ENCODE results near the gene PGC. TPM values are rescaled to one million over a fixed set of nuclear protein-coding genes. Genes with fewer than 3 reads are reported as not detected.

PGC gene
- total RNA-seq, 1 donor from 2014 or later: not detected

DNA sequence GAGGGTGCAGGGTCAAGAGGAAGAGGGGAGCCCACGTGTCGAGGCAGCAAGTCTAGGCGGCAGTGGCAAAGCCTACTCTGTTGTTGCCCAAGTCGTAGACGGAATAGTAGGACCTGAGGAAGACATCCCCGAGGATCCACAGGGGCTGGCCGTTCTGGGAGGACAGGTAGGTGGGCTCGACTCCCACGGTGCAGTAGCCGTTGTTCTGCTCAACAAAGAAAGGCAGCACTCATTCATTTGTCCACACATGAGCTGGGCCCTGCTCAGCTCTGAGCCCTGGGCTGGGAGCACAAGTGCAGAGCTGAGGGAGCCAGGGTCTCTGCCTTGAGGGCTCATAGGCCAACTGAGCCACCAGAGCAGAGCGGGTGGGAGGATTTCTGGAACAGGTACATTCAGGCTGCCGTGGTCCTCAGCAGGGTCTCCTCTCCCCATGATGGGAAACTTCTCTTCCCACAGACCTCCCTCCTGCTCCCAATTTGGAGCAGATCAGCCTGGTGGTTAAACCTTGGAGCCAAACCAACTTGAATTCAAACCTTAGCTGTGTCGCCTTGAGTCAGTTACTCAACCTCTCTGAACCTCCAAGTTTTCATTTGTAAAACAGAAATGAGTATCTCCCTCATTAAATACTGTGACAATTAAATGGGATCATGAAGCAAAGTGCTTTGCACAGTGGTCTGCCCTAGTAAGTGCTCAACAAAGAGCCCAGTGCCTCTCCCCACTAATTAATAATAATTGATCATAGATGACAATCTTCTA is 10.2 kb downstream of the PGC start:
- intact Hi-C loops (cut with micrococcal nuclease): no loop called here
- no peak overlapping the region for H3K27ac ChIP-seq (replicated peaks)
- peaks cover 32% of the 10 kb centered on the region for H3K4me1 ChIP-seq
- no peaks in the 10 kb centered on the region for H3K9me3 ChIP-seq (replicated peaks)
- no peaks in the 10 kb centered on the region for H3K36me3 ChIP-seq
- no peaks in the 10 kb centered on the region for H3K27me3 ChIP-seq (ENCODE audit: low read depth)
- no peak for DNase-seq
- no peak for TF ChIP-seq CTCF (IDR thresholded peaks at IDR 0.05; ENCODE audit: borderline replicate concordance)
- no peak overlapping the region for H3K4me3 ChIP-seq

GRCh38 chr6:41736186-41736733 is 10.9 kb downstream of the PGC start:
- H3K27ac ChIP-seq (replicated peaks): no peak overlapping the region
- no peaks in the 10 kb centered on the region for H3K27me3 ChIP-seq (ENCODE audit: low read depth)
- no peaks in the 10 kb centered on the region for H3K36me3 ChIP-seq
- H3K4me3 ChIP-seq: peak overlapping the region; percentile 99
- intact Hi-C loops (cut with micrococcal nuclease): no loop called here
- no peak for TF ChIP-seq CTCF (IDR thresholded peaks at IDR 0.05; ENCODE audit: borderline replicate concordance)
- H3K4me1 ChIP-seq: peaks cover 39% of the 10 kb centered on the region
- H3K9me3 ChIP-seq (replicated peaks): no peaks in the 10 kb centered on the region
- DNase-seq: no peak

DNA sequence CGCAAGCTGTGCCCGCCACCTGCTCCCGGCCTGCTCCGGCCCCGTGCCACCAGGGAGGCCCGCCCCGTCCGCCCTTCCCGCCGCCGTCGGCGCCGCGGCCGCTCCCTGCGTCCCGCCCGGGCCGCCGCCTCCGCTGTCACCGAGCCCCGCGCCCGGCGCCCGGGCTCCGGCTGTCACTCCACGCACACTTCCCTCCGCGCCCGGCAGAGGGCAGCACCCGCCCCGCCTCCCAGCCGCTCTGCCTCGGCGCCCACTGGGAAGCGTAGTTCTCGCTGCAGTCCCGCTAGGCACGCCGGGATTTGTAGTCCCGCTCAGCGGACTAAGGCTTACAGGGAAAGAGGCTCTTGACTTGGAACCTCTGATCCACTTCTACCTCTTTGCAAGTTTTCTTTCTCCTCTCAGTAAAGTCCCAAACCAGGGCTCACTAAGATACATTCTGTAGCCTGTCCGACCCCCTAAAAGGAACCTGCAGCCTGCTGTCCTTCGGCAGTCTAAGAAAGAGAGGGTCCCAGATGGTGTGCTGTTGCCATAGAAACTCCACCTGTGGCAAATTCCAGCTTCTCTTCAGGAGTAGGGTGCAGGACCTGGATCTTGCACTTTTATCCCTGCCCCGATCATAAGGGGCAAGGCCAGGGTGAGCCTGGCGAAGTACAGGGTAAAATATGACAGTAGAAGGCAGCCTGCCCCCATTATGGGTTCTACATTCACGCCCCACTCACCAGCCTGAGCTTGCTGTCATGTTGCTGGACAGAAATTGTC is 11.6 kb downstream of the PGC start, which contains the start of gene TFEB:
TFEB (minus strand) TSS at position 182 of the 759 bp plus-strand sequence. CDS start 44,395 bp downstream, outside the sequence.
- DNase-seq: peak; percentile 95
- Histone ChIP-seq H3K4me3 (peak within 1 kb of the TSS; percentile 99), H3K27ac (replicated peaks) (peak within 1 kb of the TSS; percentile 100), H3K9me3 (replicated peaks) (no peaks in the 10 kb centered on the region), H3K27me3 (ENCODE audit: low read depth) (no peaks in the 10 kb centered on the region), H3K36me3 (no peaks in the 10 kb centered on the region), H3K4me1 (peaks cover 45% of the 10 kb centered on the region)
- intact Hi-C loops (cut with micrococcal nuclease): no loop called here
- TF ChIP-seq CTCF (IDR thresholded peaks at IDR 0.05; ENCODE audit: borderline replicate concordance): peak; percentile 95

DNA sequence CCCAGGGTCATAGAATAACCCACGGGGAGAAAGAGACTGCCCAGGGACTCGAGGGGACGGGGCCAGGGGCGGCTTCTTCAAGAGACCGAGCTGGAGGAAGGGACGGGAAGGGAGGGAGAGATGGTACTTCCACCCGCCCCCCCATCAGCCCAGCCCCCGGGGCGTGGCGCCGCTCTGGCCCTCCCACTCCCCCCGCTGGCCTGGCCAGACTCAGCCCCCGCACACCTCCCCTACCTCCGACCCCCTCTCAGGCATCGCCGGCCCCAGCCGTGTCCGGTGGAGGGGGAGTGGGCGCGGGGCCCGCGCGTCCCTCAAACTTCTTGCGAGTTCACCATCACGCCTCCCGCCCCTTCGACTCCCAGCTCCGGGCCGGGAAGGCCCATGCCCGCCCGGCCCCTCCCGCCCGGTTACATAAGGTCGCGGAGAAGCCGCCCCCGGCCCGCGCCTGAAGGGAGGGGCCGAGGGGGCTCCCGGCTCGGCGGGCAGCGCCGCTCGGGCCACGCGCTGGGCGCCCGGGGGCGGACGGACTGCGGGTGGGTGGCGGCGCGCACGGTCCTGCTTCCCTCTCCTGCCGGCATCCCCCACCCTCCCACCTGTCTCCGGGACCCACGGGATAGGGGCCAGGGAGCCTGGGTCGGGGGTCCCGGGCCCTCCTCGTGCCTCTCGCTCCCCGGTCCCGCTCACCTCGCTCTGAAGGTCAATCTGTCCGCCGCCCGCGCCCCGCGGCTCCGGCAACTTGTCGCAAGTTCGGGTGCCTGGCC is 12.4 kb downstream of the PGC start:
- peak overlapping the region; percentile 100 for H3K27ac ChIP-seq (replicated peaks)
- H3K4me1 ChIP-seq: peaks cover 53% of the 10 kb centered on the region
- DNase-seq: peak; percentile 89
- peak overlapping the region; percentile 99 for H3K4me3 ChIP-seq
- intact Hi-C loops (cut with micrococcal nuclease): no loop called here
- no peaks in the 10 kb centered on the region for H3K27me3 ChIP-seq (ENCODE audit: low read depth)
- no peaks in the 10 kb centered on the region for H3K9me3 ChIP-seq (replicated peaks)
- no peak for TF ChIP-seq CTCF (IDR thresholded peaks at IDR 0.05; ENCODE audit: borderline replicate concordance)
- H3K36me3 ChIP-seq: no peaks in the 10 kb centered on the region

Measured in left ventricle myocardium inferior (tissue), 1 donor.